HepG2 (cell line): ENCODE data around the gene CSKMT. TPM values are rescaled to one million over a fixed set of nuclear protein-coding genes. Genes with fewer than 3 reads are reported as not detected.

Source experiments
- CREB3 ChIP-seq: sonication (generic); formaldehyde crosslinking; IDR thresholded peaks from 2 replicates; pipeline ENCODE4 v1.5.0; 2020; ENCODE audit warnings: missing genetic modification reagents
- DNMT3B ChIP-seq: conservative IDR thresholded peaks from 2 replicates; pipeline ENCODE4 v1.6.1; 2016; ENCODE audit warnings: missing biosample characterization, control low read depth
- DRAP1 ChIP-seq: IDR thresholded peaks from 2 replicates; pipeline ENCODE4 v1.6.1; 2016; ENCODE audit warnings: missing genetic modification reagents, missing compliant biosample characterization
- GMEB1 ChIP-seq: sonication (generic); formaldehyde crosslinking; IDR thresholded peaks from 2 replicates; pipeline ENCODE4 v1.5.1; 2020; ENCODE audit warnings: missing genetic modification reagents, mild to moderate bottlenecking, borderline replicate concordance
- HOMEZ ChIP-seq: IDR thresholded peaks from 2 replicates; pipeline ENCODE4 v1.6.1; 2016; ENCODE audit warnings: low read depth
- MTERF4 ChIP-seq: sonication (generic); formaldehyde crosslinking; IDR thresholded peaks from 2 replicates; pipeline ENCODE4 v1.8.0; 2023; ENCODE audit warnings: mild to moderate bottlenecking, missing genetic modification reagents
- STAG1 ChIP-seq: sonication (generic); formaldehyde crosslinking; IDR thresholded peaks from 2 replicates; pipeline ENCODE4 v1.4.0; 2020; ENCODE audit warnings: missing genetic modification reagents
- TCF12 ChIP-seq, 2 experiments: fragments of 450-650 bp in 1 of 2; sonication (generic) in 1 of 2; formaldehyde crosslinking in 1 of 2; IDR thresholded peaks; 2 replicates each; pipeline versions ENCODE4 v1.6.1 to v1.8.0; 2017 to 2022; ENCODE audit warnings: antibody characterized with exemption in 1 of 2, mild to moderate bottlenecking in 1 of 2, missing genetic modification reagents in 1 of 2, moderate library complexity in 1 of 2
- TEF ChIP-seq: sonication (generic); formaldehyde crosslinking; IDR thresholded peaks from 2 replicates; pipeline ENCODE4 v1.5.0; 2020; ENCODE audit warnings: missing genetic modification reagents
- ZBTB3 ChIP-seq: sonication (generic); formaldehyde crosslinking; IDR thresholded peaks from 2 replicates; pipeline ENCODE4 v1.4.0; 2020; ENCODE audit warnings: low read depth, mild to moderate bottlenecking, moderate library complexity, missing genetic modification reagents, borderline replicate concordance
- ZHX1 ChIP-seq: sonication (generic); formaldehyde crosslinking; IDR thresholded peaks from 2 replicates; pipeline ENCODE4 v1.8.1; 2022; ENCODE audit warnings: low read depth, mild to moderate bottlenecking, missing genetic modification reagents
- ZNF333 ChIP-seq: sonication (generic); formaldehyde crosslinking; IDR thresholded peaks from 2 replicates; pipeline ENCODE4 v1.4.0; 2020; ENCODE audit warnings: mild to moderate bottlenecking, missing genetic modification reagents, borderline replicate concordance
- ZNF724P ChIP-seq: sonication (generic); formaldehyde crosslinking; IDR thresholded peaks from 2 replicates; pipeline ENCODE4 v1.8.0; 2022; ENCODE audit warnings: missing genetic modification reagents, borderline replicate concordance
- ZNF747 ChIP-seq: sonication (generic); formaldehyde crosslinking; IDR thresholded peaks from 2 replicates; pipeline ENCODE4 v1.8.1; 2023; ENCODE audit warnings: missing genetic modification reagents, mild to moderate bottlenecking, borderline replicate concordance
- ZNF841 ChIP-seq: sonication (generic); formaldehyde crosslinking; IDR thresholded peaks from 2 replicates; pipeline ENCODE4 v1.8.1; 2023; ENCODE audit warnings: missing genetic modification reagents, borderline replicate concordance
- ZSCAN25 ChIP-seq: sonication (generic); formaldehyde crosslinking; IDR thresholded peaks from 2 replicates; pipeline ENCODE4 v1.8.0; 2022; ENCODE audit warnings: mild to moderate bottlenecking, missing genetic modification reagents
- polyA plus RNA-seq, 8 experiments: library from polyadenylated mRNA; depleted of rRNA in 3 of 8; stranded (reverse) in 7 of 8; unstranded in 1 of 8; fragments of >200 nt; fragmentation: Illumina TruSeq in 4 of 8; extraction: Trizol in 4 of 8; gene quantifications; 2 replicates each; pipeline versions ENCODE4 v1.2.1 to v1.2.3, GENCODE V29; 2011 to 2016; ENCODE audit warnings: low read depth in 4 of 8, missing spikeins in 1 of 8, mixed read lengths in 1 of 8; ENCODE audit not compliant: insufficient read depth in 1 of 8
- total RNA-seq, 5 experiments: library from RNA; depleted of rRNA; stranded (reverse); fragments of >200 nt; fragmentation: Illumina TruSeq; extraction: Trizol; gene quantifications; 2 replicates each; pipeline ENCODE4 v1.2.3, GENCODE V29; 2016; ENCODE audit warnings: low read depth in 1 of 5

The CSKMT gene
- total and polyA plus RNA-seq, 2 of the 13 experiments (the other 11 are each of a cell fraction or from before 2014, with no cell fraction given) = 7.6 to 31.8 TPM

- peak; percentile 83; the same call in 1 of the 2 replicates for TF ChIP-seq GMEB1 (CRISPR knock-in tag)
- peak; percentile 35; the same call in 1 of the 2 replicates for TF ChIP-seq HOMEZ
- TF ChIP-seq TCF12 (IDR thresholded peaks at IDR 0.05) = no peak
- TF ChIP-seq TCF12 (CRISPR knock-in tag; IDR thresholded peaks at IDR 0.05) = peak; percentile 75; the same call in 1 of the 2 replicates
- no peak for TF ChIP-seq MTERF4 (CRISPR knock-in tag)
- TF ChIP-seq ZNF841 (CRISPR knock-in tag) = peak; percentile 53; the same call in 1 of the 2 replicates
- TF ChIP-seq ZSCAN25 (CRISPR knock-in tag) = 0 out of 2 replicates have a peak, but pooled peaks have one; percentile 72
- TF ChIP-seq DRAP1 = peak; percentile 71
- no peak for TF ChIP-seq DNMT3B (CRISPR knock-in tag)
- TF ChIP-seq ZNF333 = no peak
- no peak for TF ChIP-seq ZHX1
- peak; percentile 87 for TF ChIP-seq ZNF747 (CRISPR knock-in tag)
- TF ChIP-seq STAG1 (CRISPR knock-in tag) = 0 out of 2 replicates have a peak, but pooled peaks have one; percentile 15
- no peak for TF ChIP-seq TEF (CRISPR knock-in tag)
- peak; percentile 93; the same call in 1 of the 2 replicates for TF ChIP-seq ZBTB3 (CRISPR knock-in tag)
- TF ChIP-seq ZNF724P (CRISPR knock-in tag) = no peak; the same call in 1 of the 2 replicates
- 0 out of 2 replicates have a peak, but pooled peaks have one; percentile 40 for TF ChIP-seq CREB3 (CRISPR knock-in tag)
Observed at GRCh38 chr11:62621567-62622470, 43.3 kb upstream of the CSKMT start, which contains the start of gene B3GAT3 (continued).
